Neutrophil (primary cell): ENCODE results near the gene ITPR3.

Source experiments
- H3K27ac ChIP-seq: fragments of 200-600 bp; sonication (generic); 2 replicates; pipeline ENCODE4 v1.5.1; 2016; ENCODE audit warnings: mild to moderate bottlenecking, moderate library complexity
- H3K27me3 ChIP-seq: fragments of 200-600 bp; sonication (generic); 2 replicates; pipeline ENCODE4 v1.6.0; 2016; ENCODE audit warnings: mild to moderate bottlenecking
- H3K36me3 ChIP-seq: fragments of 200-600 bp; sonication (generic); 2 replicates; pipeline ENCODE4 v1.5.1; 2017
- H3K4me1 ChIP-seq, 2 experiments: fragments of 200-600 bp in 1 of 2; sonication (generic) in 1 of 2; 1 replicate in 1 of 2; 2 replicates in 1 of 2; pipeline versions ENCODE4 v1.5.1 to v1.6.1; 2013 to 2016; ENCODE audit warnings: low read depth in 1 of 2, low read length in 1 of 2, mild to moderate bottlenecking in 1 of 2, moderate library complexity in 1 of 2; ENCODE audit not compliant: control insufficient read depth in 1 of 2, insufficient read depth in 1 of 2
- H3K4me3 ChIP-seq, 2 experiments: fragments of 200-600 bp in 1 of 2; sonication (generic) in 1 of 2; 1 replicate in 1 of 2; 2 replicates in 1 of 2; pipeline ENCODE4 v1.5.1; 2013 to 2016; ENCODE audit warnings: low read depth in 1 of 2, low read length in 1 of 2, mild to moderate bottlenecking in 1 of 2, moderate library complexity in 1 of 2
- H3K9me3 ChIP-seq: fragments of 200-600 bp; sonication (generic); 2 replicates; pipeline ENCODE4 v1.5.1; 2016
- CTCF ChIP-seq: fragments of 200-600 bp; sonication (generic); IDR thresholded peaks from 2 replicates; pipeline ENCODE4 v1.5.1; 2016; ENCODE audit warnings: antibody characterized with exemption

The ITPR3 gene

GRCh38 chr6:33634946-33635345 lies 13.8 kb downstream of the ITPR3 start:
- Histone ChIP-seq H3K27me3 (peaks cover 77% of the 10 kb centered on the region), H3K4me3 (no peak overlapping the region), H3K4me1 (peaks cover 9 to 12% of the 10 kb centered on the region in 2 experiments), H3K36me3 (no peaks in the 10 kb centered on the region), H3K27ac (no peak overlapping the region), H3K9me3 (no peaks in the 10 kb centered on the region)
- no peak for TF ChIP-seq CTCF

DNA sequence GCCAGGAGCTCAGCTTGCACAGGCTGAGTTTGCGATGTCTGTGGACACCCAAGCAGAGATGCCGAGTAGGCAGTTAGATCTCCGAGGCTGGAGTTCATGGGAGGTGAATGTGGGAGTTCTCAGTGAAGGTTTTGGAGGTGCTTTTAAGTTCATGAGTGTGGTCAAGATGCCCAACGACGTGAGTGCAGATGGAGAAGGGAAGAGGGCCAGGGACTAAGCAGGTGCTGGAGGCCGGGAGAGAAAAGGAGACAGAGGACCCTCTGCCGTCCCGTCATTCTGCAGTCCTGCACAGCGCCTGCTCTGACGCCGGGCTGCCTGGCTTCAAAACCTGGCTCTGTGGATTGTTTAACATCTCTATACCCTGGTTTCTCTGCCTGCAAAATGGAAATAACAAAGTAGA lies 15.5 kb downstream of the ITPR3 start:
- TF ChIP-seq CTCF: no peak
- peaks cover 9 to 12% of the 10 kb centered on the region in 2 experiments for H3K4me1 ChIP-seq
- no peak overlapping the region for H3K4me3 ChIP-seq

DNA sequence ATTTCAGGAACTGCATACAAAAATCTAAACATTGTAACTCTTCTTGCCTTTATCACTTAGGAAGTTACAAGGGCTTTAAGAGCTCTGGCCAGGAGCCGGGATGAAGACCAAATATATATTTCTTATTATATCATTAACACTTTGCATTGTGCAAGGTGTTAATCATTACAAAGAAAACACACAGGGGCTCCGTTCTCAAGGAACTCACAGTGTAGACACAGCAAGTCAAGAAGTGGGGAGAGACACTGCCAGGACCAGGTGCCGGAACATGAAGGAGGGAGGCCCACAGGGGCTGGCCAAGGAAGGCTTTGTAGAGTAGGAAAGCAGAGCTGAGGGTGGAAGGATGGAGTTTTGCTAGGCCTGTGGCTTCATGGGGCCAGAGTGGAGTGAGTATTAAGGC lies 17.4 kb downstream of the ITPR3 start:
- Histone ChIP-seq H3K4me1 (peaks cover 3 to 7% of the 10 kb centered on the region in 2 experiments), H3K27me3 (peaks cover 48% of the 10 kb centered on the region), H3K27ac (no peak overlapping the region), H3K9me3 (no peaks in the 10 kb centered on the region), H3K36me3 (no peaks in the 10 kb centered on the region), H3K4me3 (no peak overlapping the region)
- TF ChIP-seq CTCF: no peak

More for the DNA sequence above, 15.5 kb downstream of the ITPR3 start:
- H3K36me3 ChIP-seq: no peaks in the 10 kb centered on the region
- H3K27ac ChIP-seq: no peak overlapping the region
- peaks cover 62% of the 10 kb centered on the region for H3K27me3 ChIP-seq
- no peaks in the 10 kb centered on the region for H3K9me3 ChIP-seq

DNA sequence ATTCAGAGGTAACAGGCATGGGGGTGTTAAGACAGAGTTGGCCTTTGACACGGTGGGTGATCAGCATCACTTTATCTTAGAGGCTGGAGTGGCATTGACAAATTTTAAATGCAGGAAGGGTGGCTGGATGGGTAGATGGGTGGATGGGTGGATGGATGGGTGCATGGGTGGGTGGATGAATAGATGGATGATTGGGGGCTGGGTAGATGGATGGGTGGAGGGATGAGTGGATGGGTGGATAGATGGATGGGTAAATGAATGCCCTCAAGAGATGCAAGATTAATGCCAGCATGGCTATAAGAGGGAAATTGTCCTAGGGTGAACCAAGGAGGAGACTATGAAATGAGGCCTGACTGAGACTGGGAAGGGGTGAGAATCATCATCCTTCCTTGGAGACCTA lies 18.4 kb downstream of the ITPR3 start:
- Histone ChIP-seq H3K27ac (no peak overlapping the region), H3K4me3 (no peak overlapping the region), H3K9me3 (no peaks in the 10 kb centered on the region), H3K4me1 (no peaks in the 10 kb centered on the region), H3K36me3 (no peaks in the 10 kb centered on the region), H3K27me3 (peaks cover 39% of the 10 kb centered on the region)
- no peak for TF ChIP-seq CTCF

DNA sequence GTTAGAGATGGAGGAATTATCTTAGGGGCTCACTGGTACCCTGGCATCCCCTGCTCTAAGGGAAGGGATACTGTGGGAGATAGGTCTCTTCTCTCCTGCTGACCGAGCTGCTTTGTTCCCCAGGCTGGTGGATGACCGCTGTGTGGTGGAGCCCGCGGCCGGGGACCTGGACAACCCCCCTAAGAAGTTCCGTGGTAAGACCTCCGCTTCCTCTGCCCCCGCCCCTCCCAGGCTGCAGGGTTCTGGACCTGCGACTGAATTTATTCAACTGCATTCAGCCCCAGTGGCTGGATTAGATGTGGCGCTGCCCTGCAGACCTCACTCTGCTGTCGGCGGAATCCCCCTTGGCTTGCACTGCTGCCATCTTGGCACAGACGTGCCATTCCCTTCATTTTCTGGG lies 19.2 kb downstream of the ITPR3 start:
- no peak overlapping the region for H3K27ac ChIP-seq
- no peak for TF ChIP-seq CTCF
- no peaks in the 10 kb centered on the region for H3K36me3 ChIP-seq
- H3K4me3 ChIP-seq: no peak overlapping the region
- peaks cover 31% of the 10 kb centered on the region for H3K27me3 ChIP-seq
- H3K4me1 ChIP-seq: no peaks in the 10 kb centered on the region
- no peaks in the 10 kb centered on the region for H3K9me3 ChIP-seq

DNA sequence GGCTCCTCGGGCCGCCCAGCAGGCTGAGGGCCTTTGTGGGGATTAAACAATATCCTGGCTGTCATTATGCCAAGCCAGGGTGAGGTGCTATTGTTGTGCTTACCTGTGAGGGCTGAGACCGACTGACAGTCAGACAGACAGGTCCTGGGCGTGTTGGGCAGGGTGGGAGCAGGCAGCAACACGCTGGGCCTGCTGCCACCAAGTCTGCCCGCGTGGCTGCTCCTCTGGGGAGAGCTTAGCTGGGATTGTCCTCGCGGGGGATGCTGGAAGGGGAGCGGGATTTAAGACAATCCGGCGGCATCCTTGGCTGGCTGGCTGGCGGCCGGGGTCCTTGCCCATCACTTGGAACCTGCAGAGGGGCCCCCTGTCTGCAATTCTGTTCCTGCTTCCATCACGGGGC lies 20.0 kb downstream of the ITPR3 start:
- peaks cover 23% of the 10 kb centered on the region for H3K27me3 ChIP-seq
- no peaks in the 10 kb centered on the region for H3K9me3 ChIP-seq
- no peaks in the 10 kb centered on the region for H3K4me1 ChIP-seq
- H3K36me3 ChIP-seq: no peaks in the 10 kb centered on the region
- TF ChIP-seq CTCF: no peak
- no peak overlapping the region for H3K27ac ChIP-seq
- no peak overlapping the region for H3K4me3 ChIP-seq
